RKO (cell line): ENCODE measurements around the gene IPMK.
"Not testable (repeated sequence)": the region's sequence is repeated elsewhere in the genome, so short reads cannot be mapped to it uniquely, and the experiment has no call there.

Experiments used
- DNase-seq: peaks from one replicate; pipeline ENCODE4 v3.0.0-alpha.2; 2016; ENCODE audit warnings: low spot score

Gene IPMK

DNA sequence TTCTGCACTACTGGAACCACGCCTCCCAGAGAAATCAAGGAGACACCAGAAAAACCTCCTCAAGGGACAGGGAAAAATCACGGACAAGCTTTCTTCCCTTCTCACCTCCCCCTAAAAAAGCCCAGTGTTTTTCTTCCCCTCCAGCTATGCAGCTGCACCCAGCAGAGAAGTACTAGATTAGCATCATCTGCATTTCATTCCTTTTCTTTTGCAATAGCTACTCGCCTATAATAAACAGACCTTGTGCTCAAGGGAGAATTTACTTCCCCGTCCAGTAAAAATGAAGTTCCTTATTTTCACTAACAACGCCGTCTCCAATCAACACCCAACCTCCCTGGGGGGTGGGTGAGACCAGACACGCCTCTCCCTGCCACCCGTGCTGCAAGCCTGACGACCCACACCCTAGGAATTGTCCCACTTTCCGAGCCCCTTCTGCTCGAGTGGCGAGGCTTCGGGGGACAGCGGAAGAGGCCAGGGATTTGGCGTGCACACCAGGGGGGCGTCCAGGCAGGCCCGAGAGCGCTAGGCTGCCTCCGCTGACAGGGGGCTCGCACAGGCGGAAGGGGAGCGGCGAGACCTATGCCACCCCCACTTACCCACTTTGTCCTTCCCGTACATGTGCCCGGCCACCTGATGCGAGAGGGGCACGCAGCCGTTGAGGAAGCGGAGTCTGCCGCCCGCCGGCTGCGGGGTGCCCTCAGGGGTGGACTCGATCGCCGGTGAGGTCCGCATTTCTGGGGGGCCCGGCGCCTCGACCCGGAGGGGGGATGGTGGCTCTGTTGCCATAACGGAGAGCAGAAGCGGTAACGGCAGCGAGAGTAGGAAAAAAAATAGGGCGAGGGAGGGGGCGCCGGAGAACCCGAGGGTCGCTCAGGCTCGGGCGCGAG lies 625 bp downstream of the IPMK start:
- DNase-seq, result peak; percentile 59

DNA sequence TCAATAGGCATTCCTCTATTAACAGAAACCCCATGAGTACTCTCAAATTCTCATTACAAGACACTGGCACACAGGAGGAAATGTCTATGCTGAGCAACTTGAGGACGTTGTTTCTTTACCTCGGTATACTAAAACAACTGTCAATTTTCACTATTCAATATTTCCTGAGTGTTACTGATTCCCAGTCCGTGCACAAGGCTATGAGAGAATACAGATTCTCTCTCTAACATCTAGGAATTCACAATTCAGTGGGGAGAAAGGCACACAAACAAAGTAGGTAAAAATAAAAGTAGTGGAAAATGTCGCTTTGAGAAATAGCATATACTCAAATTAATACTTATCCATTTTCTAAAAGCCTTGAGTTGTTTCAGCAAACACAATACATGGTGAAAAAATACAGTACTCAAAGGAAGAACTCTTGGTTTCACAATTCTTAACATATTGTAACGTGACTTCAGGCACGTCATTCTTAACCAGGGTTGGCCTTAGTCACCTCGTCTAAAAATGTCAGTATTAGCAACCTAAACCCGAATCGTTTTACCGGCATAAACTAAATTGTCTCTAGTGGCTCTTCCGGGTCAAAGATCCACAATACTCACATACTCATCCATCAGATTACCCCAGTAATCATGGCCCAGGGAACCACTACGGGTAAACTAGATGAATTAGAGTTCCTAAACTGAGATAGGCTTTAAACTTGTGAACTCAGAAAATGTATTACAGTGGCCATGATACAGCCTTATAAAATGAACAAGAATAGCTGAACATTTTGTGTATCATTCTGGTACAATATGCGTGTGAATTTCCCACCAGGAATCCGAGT lies 1.5 kb downstream of the IPMK start:
- peak; percentile 90 for DNase-seq

DNA sequence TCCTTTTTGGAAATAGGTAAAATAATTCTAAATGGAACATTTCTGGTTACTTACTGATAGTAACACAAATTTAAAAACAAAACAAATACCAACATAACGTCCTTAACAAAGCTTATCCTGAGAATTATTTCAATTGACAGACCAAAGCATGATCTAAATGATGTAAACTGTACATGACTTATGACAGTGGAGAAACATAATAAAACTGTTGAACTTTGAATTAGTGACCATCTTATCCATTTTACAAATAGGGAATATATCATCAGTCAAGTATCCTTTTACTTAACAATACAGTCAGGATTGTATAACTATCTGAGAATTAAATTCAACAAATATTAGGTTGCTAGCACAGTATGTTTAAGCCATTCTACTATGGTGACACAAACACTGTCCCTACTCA lies 2.4 kb downstream of the IPMK start:
- no peak for DNase-seq

DNA sequence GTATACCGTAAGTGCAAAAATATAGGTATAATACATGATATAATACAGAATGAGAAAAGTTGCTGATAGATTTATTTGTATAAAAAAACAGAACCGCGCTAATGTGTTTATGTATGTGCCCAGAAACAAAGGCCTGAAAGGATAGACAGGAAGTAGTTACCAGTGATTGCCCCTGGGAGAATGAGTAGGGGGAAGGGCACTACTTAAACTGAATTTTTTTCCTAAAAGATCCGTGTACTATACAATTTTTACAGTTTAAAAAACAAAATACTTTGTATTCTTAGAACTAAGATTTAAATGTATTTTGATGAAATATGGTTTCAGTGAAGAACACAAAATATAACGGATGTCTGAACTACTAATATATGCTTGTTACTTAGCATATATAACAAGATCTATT lies 2.9 kb downstream of the IPMK start:
- peak; percentile 37 for DNase-seq

DNA sequence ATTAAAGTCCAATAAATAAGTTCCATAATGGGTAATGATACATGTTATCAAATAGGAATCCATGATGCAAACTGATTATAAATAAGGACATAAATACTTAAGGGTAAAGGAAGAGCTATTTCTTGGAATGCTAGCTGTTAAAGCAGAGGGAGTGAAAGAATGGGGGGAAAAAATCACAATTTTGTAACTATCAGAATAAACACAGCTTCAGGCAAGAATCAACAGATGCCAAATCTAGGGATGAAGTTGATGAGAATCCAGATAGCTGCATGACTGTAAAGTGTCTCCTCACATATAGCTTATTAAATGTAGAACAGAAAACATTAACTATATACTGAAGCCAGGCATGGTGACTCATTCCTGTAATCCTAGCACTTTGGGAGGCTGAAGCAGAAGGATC lies 4.9 kb downstream of the IPMK start:
- DNase-seq, result no peak

DNA sequence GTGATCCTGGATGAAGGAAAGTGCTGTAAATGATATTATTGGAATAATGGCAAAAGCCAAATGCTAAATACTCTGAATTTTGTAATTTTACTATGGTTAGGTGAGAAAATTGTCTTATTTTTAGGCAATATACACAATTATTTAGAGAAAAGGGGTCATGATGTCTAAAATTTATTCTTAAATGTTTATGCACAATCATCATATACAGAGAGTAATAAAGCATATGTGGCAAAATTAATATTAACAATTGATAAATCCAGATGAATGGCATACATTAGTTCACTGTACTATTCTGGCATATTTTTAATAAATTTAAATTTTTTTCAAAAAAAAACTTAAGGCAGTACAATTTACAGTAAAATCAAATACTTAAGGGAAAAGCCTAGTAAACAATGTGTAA lies 7.4 kb downstream of the IPMK start:
- DNase-seq, result no peak

DNA sequence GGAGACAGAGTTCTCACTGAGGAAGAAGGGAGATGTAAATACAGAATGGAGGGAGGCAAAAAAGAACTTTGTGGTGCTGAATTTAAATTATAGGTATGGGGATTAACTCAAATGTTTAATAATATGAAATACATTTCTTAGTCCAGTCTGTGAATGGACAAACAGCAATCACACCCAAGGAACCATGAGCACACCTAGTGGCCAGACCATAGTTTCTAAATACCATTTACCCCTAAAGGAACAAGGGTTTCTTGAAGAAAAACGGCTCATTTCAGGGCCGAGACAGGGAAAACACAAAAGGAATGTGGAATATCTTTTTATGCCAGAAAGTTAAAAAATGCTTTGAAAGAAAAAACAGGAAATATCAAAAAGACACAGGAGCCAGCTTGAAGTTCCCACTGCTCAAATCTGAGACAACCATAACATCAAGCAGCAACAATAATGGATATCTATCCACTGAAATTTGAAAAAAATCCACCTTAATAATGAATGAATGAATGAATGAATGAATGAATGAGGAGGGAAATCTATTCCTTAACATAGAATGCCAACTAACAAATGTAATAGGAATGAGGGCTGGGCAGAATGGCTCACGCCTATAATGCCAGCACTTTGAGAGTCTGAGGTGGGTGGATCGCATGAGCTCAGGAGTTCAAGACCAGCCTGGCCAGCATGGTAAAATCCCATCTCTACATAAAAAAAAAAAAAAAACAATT lies 8.6 kb downstream of the IPMK start:
- no peak for DNase-seq

DNA sequence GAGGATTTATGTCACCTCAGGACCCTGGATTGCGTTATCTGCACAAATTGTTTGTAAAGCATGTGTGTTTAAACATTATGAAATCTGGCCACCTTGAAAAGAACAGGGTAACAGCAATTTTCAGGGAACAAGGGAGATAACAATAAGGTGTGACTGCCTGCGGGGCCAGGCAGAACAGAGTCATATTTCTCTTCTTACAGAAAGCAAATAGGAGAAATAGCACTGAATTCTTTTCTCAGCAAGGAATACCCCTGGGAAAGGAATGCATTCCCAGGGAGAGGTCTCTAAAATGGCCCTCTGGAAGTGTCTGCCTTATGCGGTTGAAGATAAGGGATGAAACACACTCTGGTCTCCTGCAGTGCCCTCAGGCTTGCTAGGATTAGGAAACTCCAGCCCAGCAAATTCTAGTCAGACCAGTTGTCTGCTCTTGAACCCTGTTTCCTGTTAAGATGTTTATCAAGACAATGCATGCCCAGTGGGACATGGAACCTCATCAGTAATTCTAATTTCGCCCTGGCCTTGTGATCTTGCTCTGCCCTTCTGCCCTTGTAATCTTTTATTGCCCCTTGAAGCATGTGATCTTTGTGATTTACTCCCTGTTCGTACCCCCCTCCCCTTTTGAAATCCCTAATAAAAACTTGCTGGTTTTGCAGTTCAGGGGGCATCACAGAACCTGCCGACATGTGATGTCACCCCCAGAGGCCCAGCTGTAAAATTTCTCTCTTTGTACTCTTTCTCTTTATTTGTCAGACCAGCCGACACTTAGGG lies 11.5 kb downstream of the IPMK start:
- DNase-seq, result not testable (repeated sequence)

DNA sequence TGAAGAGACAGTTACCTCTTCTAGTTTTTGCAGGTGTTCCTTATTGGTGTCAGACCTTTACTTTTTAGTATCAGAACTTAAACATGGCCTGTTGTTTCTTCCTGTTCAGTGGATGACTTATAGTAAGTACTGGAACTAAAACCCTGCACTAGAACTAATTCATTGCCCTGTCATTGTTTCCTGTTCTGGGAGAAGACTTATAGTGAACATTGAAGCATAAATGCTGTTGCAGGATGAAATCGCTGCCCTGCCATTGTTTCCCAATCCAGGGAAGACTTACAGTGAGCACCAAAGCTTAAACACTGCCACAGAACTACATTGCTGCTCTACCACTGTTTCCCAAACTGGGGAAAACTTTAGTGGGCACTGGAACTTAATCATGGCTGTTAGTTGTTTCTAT lies 13.1 kb downstream of the IPMK start:
- no peak for DNase-seq

DNA sequence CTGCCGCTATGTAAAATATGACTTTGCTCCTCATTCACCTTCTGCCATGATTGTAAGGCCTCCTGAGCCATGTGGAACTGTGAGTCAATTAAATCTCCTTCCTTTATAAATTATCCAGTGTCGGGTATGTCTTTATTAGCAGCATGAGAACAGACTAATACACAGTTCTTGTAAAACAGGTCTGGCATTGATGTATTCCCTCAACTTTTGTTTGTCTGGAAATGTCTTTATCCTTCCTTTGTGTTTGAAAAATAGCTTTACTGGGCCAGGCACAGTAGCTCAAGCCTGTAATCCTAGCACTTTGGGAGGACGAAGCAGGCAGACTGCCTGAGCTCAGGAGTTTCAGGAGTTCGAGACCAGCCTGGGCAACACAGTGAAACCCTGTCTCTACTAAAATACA lies 14.5 kb downstream of the IPMK start:
- DNase-seq, result no peak

DNA sequence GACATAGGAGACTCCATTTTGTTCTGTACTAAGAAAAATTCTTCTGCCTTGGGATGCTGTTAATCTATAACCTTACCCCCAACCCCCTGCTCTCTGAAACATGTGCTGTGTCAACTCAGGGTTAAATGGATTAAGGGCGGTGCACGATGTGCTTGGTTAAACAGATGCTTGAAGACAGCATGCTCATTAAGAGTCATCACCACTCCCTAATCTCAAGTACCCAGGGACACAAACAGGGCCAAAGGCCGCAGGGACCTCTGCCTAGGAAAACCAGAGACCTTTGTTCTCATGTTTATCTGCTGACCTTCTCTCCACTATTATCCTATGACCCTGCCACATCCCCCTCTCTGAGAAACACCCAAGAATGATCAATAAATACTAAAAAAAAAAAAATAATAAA lies 23.0 kb downstream of the IPMK start:
- DNase-seq, result not testable (repeated sequence)

DNA sequence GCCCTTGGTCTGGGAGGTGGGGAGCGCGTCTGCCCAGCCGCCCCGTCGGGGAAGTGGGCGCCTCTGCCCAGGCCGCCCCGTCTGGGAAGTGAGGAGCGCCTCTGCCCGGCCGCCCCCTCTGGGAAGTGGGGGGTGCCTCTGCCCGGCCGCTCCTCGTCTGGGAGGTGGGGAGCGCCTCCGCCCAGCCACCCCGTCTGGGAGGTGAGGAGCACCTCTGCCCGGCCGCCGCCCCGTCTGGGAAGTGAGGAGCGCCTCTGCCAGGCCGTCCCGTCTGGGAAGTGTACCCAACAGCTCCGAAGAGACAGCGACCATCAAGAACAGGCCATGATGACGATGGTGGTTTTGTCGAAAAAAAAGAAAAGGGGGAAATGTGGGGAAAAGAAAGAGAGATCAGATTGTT lies 23.5 kb downstream of the IPMK start:
- not testable (repeated sequence) for DNase-seq

DNA sequence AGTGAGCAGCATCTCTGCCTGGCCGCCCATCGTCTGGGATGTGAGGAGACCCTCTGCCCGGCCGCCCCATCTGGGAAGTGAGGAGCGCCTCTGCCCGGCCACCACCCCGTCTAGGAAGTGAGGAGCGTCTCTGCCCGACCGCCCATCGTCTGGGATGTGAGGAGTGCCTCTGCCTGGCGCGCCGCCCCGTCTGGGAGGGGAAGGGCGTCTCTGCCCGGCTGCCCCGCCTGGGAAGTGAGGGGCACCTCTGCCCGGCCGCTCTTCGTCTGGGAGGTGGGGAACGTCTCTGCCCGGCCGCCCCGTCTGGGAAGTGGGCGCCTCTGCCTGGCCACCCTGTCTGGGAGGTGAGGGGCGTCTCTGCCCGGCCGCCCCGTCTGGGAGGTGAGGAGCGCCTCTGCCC lies 23.9 kb downstream of the IPMK start:
- DNase-seq, result not testable (repeated sequence)

DNA sequence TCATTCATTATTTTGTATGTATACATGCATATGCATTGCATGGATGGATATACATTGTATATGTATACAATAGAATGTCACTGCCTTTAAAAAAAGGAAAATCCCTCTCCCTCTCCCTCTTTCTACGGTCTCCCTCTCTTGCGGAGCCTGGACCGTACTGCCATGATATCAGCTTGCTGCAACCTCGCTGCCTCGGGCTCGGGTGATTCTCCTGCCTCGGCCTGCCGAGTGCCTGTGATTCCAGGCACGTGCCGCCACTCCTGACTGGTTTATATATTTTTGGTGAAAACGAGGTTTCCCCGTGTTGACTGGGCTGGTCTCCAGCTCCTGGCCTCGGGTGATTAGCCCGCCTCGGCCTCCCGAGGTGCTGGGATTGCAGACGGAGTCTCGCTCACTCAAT lies 24.4 kb downstream of the IPMK start:
- no peak for DNase-seq

DNA sequence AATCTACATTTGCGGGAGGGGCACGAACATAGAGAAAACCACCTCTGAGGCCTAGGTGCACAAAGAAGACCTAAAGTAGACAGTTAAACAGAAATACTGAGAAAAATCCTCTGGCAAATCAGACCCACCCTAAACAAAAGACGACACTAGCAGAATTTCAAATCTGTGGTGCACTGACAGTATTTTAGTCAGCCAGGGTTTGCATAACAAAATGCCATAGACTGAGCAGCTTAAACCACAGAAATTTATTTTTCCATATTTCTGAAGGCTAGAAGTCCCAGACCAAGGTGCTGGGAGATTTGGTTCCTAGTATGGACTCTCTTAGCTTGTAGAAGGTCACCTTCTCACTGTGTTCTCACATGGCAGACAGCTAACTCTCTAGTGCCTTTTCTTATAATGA lies 26.3 kb downstream of the IPMK start:
- no peak for DNase-seq

DNA sequence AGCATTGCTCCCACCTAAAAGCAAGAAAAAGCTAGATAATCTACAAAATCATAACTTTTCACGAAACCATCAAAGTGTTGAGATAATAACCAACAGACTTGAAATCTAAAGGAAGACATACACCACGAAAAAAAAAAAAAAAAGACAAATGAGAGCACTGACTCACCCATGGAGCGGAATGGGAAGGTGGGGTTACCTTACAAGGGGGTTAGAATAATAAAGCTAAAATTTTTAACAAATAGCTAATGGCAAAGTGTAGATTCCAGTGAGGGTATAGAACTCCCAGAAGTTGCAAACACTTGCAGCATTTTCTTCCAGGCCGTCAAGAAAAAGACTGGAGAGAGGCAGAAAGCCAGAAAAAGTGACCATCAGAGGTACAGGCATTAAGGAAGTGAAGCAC lies 27.2 kb downstream of the IPMK start:
- DNase-seq, result no peak

DNA sequence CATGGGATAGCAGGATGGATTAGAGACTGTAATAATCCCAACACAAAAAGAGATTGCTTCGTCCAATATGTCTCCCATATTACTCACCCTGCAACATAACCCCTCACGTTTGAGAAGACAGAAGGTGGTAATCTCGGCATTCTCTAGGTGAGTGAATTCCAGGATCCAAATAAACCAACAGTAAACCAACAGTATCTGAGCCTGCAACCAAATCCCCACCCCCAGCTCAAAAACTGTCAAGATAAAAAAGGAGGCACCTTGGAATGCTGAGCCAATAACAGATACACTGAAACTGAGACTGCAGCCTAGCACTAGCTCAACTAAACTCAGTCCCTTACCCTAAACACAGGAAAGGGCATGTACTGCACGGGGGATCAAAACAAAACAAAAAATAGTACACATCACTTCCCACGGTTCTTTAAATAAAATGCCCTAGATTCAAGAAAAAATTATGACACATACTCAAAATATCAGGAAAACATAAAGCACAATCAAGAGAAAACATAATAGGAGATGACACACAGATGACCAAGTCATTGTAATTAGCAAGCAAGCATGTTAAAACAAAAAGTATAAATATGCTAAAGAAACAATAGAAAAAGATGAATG lies 28.0 kb downstream of the IPMK start:
- peak; percentile 43 for DNase-seq

DNA sequence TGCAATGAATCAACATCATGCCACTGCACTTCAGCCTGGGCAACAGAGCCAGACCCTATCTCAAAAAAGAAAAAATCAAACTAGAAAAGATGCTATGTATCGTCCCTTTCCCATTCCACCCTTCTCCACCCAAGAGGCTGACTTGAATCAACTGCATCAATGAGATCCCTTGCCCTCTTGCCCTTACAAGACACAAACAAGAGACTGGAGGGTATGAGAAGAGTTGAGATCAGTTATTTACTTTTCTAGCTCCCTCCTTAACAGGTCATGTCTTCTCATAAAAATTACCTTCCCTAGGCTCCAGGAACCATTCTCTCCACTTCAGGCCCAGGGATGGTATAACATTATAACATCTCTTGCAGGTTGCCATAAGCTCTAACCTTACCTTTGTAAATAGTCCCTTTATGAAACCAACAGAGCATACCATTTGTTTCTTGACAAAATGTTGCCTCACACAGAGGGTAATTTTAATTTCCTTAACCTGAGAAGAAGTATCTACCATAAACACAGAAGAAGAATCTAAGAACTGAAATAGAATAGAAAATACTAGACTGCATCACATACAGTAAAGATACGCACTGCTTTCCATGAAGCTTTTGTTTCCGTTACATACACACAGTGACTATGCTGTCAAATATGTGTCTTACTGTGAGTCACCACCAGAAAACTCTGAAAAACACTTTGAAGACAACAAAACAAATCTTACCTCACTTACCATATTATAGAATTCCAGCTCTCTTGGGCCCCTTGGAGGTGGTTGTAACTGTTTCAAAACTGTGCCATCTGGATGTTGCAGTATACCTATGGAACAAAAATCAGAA lies 30.5 kb downstream of the IPMK start:
- peak; percentile 88 for DNase-seq

DNA sequence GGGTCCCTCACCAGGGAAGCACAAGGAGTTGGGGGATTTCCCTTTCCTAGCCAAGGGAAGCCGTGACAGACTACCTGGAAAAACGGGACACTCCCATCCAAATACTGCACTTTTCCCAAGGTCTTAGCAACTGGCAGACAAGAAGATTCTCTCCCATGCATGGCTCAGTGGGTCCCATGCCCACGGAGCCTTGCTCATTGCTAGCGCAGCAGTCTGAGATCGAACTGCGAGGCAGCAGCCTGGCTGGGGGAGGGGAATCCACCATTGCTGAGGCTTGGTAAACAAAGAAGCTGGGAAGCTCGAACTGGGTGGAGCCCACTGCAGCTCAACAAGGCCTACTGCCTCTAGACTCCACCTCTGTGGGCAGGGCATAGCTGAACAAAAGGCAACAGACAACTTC lies 37.8 kb downstream of the IPMK start:
- DNase-seq, result not testable (repeated sequence)

DNA sequence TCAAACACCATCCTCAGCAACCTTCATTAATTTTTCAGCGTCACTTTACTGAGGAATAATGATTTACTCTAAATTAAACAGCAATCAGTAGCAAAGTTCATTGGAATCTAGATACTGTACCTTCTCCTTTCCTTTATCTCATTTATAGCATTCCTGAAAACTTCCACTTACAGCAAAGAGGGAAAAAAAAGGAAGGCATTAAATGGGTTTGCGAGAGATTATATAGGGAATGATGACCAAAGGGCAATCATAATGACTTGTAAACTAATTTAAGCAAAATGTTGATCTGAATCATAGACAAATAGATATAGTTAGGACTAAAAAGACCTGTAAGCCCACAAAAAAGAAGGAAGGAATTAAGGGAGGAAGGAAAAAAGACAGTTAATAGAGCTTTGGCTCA lies 42.0 kb downstream of the IPMK start:
- DNase-seq, result no peak
